Neural crest cell (in vitro differentiated cells): ENCODE measurements around the gene PFKP. TPM values are rescaled to one million over a fixed set of nuclear protein-coding genes. Genes with fewer than 3 reads are reported as not detected.

ENCODE experiments used
- DNase-seq: peaks from one replicate; pipeline ENCODE4 v3.0.0; 2021; ENCODE audit warnings: low read depth, mixed read lengths, low spot score
- H3K27ac Mint-ChIP-seq: one replicate; pipeline ENCODE4 v1.8.0; 2021; ENCODE audit warnings: mild to moderate bottlenecking, mixed read lengths; ENCODE audit not compliant: unreplicated experiment
- H3K27me3 Mint-ChIP-seq: 2 replicates; pipeline ENCODE4 v1.8.0; 2021; ENCODE audit warnings: low read depth, mild to moderate bottlenecking, mixed read lengths
- H3K36me3 Mint-ChIP-seq: 2 replicates; pipeline ENCODE4 v1.8.0; 2021; ENCODE audit warnings: low read depth, mild to moderate bottlenecking, mixed read lengths
- H3K4me1 Mint-ChIP-seq: 2 replicates; pipeline ENCODE4 v1.8.0; 2021; ENCODE audit warnings: mixed read lengths
- H3K4me3 Mint-ChIP-seq: one replicate; pipeline ENCODE4 v1.8.0; 2021; ENCODE audit warnings: mild to moderate bottlenecking, mixed read lengths
- H3K9me3 Mint-ChIP-seq: 2 replicates; pipeline ENCODE4 v1.8.0; 2021; ENCODE audit warnings: mixed read lengths
- total RNA-seq: library from RNA; stranded (reverse); gene quantifications from 2 replicates; pipeline ENCODE4 v1.2.1, GENCODE V29; 2021
- TF ChIP-seq, protein P1 (sequence below): fragments of 200-600 bp; sonication (generic); conservative IDR thresholded peaks from 2 replicates; pipeline ENCODE4 v1.5.0; 2021; ENCODE audit warnings: antibody characterized with exemption, mild to moderate bottlenecking

PFKP gene
- total RNA-seq, 1 donor from 2014 or later: 18.9 TPM

DNA sequence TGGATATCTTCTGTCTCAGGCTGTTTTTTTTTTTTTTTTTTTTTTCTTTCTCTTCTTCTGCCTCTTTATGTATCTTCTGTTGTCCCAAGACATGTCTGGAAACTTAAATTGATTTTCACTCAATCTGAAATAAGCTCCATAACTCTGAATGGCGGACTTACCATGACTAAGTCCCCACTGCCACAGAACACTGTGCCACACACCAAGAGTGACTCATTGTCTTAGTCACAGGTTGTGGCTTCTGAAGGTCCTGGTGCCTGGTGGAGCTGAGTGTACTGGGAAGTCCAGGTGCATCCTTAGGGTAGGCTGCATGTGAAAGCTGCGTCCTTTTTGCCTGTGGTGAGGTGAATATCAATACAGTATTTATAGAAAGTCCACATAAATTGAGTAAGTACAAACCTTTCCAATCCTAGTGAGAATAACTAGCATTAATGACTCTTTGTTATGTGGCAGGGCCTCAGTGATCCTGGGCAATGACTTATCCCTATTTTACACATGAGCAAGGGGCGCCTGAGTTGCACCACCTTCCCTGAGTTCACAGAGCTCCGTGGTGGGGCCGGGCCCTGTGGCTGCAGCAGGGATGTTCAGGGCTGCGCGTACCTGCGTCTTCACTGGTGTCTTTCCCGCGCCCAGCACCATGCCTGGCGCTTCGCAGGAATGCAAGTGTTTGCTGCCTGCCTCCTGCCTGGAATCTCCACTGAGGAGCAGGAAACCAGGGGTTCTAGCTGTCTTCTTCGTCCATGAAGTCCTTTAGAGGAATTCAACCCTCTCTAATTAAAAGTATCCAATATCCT is 4.3 kb downstream of the PFKP start:
- TF ChIP-seq, protein P1, sequence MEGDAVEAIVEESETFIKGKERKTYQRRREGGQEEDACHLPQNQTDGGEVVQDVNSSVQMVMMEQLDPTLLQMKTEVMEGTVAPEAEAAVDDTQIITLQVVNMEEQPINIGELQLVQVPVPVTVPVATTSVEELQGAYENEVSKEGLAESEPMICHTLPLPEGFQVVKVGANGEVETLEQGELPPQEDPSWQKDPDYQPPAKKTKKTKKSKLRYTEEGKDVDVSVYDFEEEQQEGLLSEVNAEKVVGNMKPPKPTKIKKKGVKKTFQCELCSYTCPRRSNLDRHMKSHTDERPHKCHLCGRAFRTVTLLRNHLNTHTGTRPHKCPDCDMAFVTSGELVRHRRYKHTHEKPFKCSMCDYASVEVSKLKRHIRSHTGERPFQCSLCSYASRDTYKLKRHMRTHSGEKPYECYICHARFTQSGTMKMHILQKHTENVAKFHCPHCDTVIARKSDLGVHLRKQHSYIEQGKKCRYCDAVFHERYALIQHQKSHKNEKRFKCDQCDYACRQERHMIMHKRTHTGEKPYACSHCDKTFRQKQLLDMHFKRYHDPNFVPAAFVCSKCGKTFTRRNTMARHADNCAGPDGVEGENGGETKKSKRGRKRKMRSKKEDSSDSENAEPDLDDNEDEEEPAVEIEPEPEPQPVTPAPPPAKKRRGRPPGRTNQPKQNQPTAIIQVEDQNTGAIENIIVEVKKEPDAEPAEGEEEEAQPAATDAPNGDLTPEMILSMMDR: no peak
- no peak for DNase-seq
- Mint-ChIP-seq H3K27ac (no peak overlapping the region), H3K36me3 (no peaks in the 10 kb centered on the region), H3K4me1 (peaks cover 10% of the 10 kb centered on the region), H3K9me3 (no peaks in the 10 kb centered on the region), H3K4me3 (peak overlapping the region; percentile 21), H3K27me3 (peaks cover 43% of the 10 kb centered on the region)

DNA sequence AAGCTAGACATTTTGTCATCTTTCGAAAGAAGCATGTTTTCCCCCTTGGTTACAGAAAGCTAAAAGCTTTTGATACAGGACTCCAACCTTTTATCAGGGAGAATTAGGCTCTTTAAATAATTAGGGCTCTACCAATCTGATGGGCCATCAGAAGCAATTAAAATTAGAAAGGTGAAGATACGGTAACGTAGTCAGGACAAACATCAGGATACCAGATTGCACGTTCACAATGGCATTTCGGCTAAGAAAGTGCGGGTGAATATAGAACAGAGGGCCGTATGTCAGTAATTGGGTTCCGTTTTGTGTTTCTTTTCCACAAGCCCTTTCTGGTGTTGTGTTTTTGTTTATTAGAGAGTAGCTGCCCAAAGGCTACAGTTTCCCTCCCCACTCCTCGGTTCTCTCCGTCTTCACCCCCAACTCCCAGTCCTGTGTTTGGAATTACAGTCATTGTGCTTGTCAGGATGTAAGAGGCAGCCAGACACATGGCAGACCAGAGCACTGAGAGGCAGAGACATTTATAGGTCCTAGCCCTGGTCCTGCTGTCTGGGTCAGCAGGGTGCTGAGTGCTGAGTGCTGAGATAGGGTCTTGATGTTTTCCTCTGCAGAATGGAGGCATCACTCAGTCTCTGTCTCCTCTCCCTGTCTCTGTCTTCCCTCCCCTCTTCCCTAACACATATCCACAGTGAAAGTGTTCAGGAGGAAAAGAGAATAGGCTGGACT is 5.5 kb downstream of the PFKP start:
- Mint-ChIP-seq H3K27ac (no peak overlapping the region), H3K4me1 (peaks cover 10% of the 10 kb centered on the region), H3K36me3 (no peaks in the 10 kb centered on the region), H3K27me3 (peaks cover 35% of the 10 kb centered on the region), H3K4me3 (no peak overlapping the region), H3K9me3 (no peaks in the 10 kb centered on the region)
- TF ChIP-seq, protein P1: no peak
- DNase-seq: no peak

DNA sequence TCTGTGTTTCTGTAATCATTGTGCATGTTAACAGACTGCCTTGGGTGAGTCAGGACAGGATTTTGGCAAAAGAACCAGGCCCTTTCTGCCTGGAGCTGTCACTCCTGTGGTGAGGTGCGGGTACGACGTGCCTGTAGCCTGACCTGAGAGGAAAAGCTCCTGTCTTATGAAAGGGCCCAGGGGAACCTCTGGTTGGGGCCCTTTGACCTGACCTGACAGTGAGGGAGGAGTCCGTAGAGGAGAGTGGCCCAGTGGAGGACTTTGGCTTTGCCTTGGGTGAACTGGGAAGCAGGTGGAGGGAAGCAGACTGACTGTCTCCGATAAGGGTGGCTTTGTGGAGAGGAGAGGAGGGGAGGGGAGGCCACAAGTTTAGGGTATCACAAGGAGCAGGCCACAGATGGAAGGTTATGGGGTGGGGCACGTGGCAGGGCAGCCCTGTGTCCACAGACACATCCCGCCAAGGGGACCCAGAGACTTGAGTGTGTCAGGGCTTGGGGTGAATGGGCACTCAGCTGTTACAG is 6.9 kb downstream of the PFKP start:
- Mint-ChIP-seq H3K36me3 (no peaks in the 10 kb centered on the region), H3K9me3 (no peaks in the 10 kb centered on the region), H3K27me3 (peaks cover 25% of the 10 kb centered on the region), H3K27ac (no peak overlapping the region), H3K4me3 (peak overlapping the region; percentile 2), H3K4me1 (peaks cover 12% of the 10 kb centered on the region)
- TF ChIP-seq, protein P1: no peak
- no peak for DNase-seq

DNA sequence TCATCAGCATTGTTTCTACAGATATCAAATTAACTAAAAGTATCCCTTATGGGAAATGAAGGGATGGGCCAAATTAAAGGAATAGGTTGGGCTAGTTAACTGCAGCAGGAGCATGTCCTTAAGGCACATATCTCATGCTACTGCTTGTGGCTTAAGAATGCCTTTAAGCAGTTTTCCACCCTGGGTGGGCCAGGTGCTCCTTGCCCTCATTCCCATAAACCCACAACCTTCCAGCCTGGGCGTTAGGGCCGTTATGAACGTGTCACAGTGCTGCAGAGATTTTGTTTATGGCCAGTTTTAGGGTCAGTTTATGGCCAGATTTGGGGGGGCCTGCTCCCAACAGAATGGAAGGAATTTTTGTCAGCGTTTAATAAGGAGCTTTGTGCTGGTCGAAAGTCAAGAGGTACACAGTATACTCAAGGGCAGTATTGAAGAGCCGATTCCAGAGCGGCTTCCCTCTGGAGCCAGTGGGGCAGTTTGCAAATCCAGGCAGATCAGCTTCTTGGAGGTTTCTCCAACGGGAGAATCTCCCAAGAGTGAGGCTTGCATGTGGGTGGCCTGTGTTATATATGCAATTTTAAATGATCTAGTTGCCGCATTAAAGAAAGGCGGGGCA is 7.7 kb downstream of the PFKP start:
- Mint-ChIP-seq H3K36me3 (no peaks in the 10 kb centered on the region), H3K4me1 (peaks cover 6% of the 10 kb centered on the region), H3K9me3 (no peaks in the 10 kb centered on the region), H3K4me3 (no peak overlapping the region), H3K27me3 (peaks cover 17% of the 10 kb centered on the region), H3K27ac (peak overlapping the region; percentile 52)
- no peak for DNase-seq
- TF ChIP-seq, protein P1: no peak

DNA sequence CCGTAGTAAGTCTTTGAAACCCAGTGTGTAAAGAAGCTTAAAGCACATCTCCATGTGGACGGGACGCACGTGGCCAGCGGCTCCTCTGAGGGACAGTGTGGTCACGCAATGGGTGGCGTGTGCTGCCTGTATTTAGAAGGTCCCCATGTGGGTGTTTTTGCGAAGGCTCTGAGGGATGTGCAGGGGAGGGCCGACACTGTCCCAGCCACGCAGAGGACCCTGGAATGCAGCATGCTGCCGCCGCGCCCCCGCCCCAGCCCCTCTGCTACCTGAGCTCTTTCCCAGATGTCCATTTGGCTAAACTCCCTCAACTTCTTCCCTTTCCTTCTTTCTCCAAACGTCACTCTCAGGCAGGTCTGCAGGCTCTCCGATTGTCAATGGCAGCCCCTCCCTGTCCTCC is 8.8 kb downstream of the PFKP start:
- Mint-ChIP-seq H3K4me3 (no peak overlapping the region), H3K4me1 (peaks cover 6% of the 10 kb centered on the region), H3K36me3 (no peaks in the 10 kb centered on the region), H3K27me3 (peaks cover 12% of the 10 kb centered on the region), H3K27ac (no peak overlapping the region), H3K9me3 (no peaks in the 10 kb centered on the region)
- TF ChIP-seq, protein P1: no peak
- no peak for DNase-seq
